Measurements from ENCODE around the gene TAF5.

TAF5 gene

DNA sequence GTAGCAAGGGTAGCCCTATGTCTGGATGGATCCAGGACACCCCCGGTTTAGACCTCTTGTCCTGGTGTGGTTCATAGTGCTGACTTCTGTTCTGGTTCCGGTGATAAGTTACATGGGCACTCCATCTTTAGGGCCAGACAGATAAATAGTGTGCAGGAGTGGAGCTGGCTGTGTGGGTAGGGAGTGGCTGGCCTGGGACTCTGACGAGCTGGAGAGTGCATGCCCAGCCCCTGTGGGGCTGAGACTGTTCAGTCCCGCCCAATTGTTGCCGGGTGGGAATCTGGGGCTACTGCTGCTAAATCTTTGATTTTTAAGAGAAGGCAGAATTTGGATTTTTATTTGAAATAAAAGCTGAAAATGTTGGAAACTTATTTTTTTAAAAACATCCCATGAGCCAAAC lies 56.0 kb downstream of the TAF5 start:
- no peak for DNase-seq (ENCODE audit: low read depth)

DNA sequence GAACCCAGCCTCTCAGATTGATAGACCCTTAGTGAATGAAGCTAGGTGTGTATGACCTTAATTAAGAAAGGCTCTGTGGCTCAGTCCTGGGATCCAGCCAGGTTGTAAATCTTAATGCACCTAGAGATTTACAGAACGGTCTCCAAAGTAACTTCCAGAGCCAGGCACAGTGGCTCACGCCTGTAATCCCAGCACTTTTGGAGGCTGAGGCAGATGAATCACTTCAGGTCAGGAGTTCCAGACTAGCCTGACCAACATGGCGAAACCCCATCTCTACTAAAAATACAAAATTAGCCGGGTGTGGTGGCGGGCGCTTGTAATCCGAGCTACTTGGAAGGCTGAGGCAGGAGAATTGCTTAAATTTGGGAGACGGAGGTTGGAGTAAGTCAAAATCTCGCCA lies 60.1 kb downstream of the TAF5 start:
- H3K4me3 ChIP-seq (ENCODE audit: low read depth, low read length) = no peak overlapping the region
- no peak for DNase-seq (ENCODE audit: low read depth)
- TF ChIP-seq, protein P1, sequence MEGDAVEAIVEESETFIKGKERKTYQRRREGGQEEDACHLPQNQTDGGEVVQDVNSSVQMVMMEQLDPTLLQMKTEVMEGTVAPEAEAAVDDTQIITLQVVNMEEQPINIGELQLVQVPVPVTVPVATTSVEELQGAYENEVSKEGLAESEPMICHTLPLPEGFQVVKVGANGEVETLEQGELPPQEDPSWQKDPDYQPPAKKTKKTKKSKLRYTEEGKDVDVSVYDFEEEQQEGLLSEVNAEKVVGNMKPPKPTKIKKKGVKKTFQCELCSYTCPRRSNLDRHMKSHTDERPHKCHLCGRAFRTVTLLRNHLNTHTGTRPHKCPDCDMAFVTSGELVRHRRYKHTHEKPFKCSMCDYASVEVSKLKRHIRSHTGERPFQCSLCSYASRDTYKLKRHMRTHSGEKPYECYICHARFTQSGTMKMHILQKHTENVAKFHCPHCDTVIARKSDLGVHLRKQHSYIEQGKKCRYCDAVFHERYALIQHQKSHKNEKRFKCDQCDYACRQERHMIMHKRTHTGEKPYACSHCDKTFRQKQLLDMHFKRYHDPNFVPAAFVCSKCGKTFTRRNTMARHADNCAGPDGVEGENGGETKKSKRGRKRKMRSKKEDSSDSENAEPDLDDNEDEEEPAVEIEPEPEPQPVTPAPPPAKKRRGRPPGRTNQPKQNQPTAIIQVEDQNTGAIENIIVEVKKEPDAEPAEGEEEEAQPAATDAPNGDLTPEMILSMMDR (IDR thresholded peaks at IDR 0.05; ENCODE audit: low read depth, low read length, missing control alignments) = no peak

More for the DNA sequence above, 56.0 kb downstream of the TAF5 start:
- TF ChIP-seq, protein P1 (IDR thresholded peaks at IDR 0.05; ENCODE audit: low read depth, low read length, missing control alignments) = no peak
- H3K4me3 ChIP-seq (ENCODE audit: low read depth, low read length) = no peak overlapping the region

DNA sequence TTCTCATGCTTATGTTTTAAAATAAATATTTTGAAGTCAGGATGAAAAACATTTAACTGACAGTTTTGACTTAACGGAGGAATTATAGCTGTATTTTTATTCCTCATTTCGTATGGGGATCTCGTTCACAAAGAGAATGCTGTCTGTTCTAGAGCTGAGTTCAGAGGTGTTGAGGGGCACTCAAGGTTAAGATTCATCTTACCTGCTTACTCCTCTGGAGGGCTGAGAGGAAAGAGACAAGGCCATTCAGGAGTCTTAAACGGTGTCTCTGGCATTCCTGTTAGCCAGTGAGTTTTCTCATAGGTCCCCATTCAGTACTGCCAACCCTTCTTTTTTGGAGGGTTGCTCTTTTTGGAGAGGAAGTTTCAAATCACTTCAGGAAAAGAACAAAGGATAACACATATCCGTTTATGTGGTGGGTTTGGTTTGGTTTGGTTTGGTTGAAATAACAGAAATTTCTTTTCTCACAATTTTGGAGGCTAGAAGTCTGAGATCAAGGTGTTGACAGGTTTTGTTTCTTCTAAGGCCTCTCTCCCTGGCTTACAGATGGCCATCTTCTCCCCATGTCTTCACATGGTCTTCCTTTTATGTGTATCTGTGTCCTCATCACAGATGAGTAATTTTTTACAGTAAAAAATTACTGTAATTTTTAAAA lies 61.3 kb downstream of the TAF5 start:
- no peak overlapping the region for H3K4me3 ChIP-seq (ENCODE audit: low read depth, low read length)
- no peak for DNase-seq (ENCODE audit: low read depth)
- TF ChIP-seq, protein P1 (IDR thresholded peaks at IDR 0.05; ENCODE audit: low read depth, low read length, missing control alignments) = no peak

DNA sequence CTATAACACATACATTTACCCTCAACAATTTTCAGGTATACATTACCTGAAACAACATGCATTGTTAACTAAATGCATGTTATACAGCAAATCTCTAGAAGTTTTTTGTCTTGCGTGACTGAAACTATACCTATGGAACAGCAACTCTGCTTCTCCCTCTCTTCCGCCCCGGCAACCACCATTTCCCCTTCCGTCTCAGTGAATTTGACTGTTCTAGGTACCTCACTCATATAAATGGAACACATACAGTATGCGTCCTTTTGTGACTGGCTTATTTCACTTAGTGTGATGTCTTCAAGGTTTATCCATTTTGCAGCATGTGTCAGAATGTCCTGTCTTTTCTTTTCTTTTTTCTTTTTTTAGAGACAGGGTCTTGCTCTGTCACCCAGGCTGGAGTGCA lies 61.9 kb downstream of the TAF5 start:
- H3K4me3 ChIP-seq (ENCODE audit: low read depth, low read length) = no peak overlapping the region
- no peak for DNase-seq (ENCODE audit: low read depth)
- TF ChIP-seq, protein P1 (IDR thresholded peaks at IDR 0.05; ENCODE audit: low read depth, low read length, missing control alignments) = no peak

DNA sequence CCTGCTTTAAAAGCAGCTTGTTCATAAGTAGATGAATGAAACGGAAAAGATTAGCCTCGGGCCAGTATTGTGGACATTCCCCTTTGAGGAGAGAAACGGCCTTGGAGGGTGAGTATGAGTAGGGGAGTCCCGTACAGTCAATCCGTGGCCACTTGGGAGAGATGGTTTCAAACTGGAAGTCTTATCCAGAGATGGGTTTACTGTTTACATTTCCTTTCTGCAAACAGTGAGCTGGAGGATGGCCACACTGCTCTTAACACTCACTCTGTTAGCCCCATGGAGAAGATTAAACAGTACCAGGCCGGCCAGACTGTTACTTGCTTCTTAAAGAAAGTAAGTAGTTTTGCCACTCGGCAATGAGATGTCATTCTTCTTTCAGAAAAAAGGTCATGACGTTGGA lies 64.1 kb downstream of the TAF5 start:
- H3K4me3 ChIP-seq (ENCODE audit: low read depth, low read length) = no peak overlapping the region
- DNase-seq (ENCODE audit: low read depth) = no peak
- TF ChIP-seq, protein P1 (IDR thresholded peaks at IDR 0.05; ENCODE audit: low read depth, low read length, missing control alignments) = no peak

DNA sequence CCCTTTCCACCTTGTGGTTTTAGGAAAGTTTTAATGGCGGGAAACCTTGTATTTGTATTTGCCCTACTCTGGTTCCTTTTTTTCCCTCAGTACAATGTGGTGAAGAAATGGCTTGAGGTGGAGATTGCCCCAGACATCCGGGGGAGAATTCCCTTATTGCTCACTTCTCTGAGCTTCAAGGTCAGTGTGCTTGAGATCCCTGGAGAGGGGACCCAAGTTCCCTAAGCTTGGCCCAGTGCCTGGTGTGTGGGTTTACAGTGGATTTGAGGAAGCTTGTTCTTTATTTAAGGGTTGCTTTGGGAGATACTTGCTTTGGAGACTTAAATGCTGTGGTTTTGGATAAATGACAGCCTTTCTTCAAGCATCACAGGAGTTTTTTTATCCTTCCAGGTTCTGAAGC lies 66.1 kb downstream of the TAF5 start:
- TF ChIP-seq, protein P1 (IDR thresholded peaks at IDR 0.05; ENCODE audit: low read depth, low read length, missing control alignments) = no peak
- no peak for DNase-seq (ENCODE audit: low read depth)
- no peak overlapping the region for H3K4me3 ChIP-seq (ENCODE audit: low read depth, low read length)
